Measurements from ENCODE around the gene PRADC1.

The PRADC1 gene

DNA sequence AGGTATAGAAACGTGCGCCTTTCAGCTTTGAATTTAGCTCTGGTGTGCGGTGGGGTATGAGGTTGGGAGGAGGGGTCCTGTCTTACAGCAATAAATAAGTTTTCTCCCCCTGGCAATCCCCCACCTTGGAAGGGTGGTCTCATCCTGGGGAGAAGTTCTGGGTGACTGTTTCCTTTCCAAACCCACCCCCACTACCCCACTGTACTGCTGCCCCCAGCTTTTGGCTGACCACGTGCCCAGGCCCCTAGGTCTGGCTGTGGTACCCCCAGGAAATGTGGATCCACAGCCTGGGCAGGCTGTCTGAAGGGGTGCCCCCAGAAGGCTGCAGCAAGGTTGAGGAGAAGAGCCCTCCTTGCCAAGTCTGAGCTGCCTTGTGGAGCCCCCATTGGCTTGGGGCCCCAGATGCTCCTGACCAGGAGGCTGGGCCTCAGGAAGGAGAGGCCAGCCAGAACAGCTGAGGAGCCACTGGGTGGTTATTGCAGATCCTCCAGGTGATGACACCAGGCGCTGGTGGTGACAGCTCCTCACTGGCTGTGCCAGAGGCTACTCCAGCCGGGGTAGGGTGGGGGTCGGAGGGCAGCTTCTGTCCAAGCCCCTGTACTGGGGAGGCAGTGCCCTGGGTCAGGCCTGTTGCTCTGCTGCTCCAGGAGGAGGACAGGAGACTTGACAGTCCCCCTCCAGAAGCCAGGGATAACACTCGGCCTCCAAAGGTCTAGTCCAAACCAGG lies 25.3 kb upstream of the PRADC1 start:
- no peak for DNase-seq

DNA sequence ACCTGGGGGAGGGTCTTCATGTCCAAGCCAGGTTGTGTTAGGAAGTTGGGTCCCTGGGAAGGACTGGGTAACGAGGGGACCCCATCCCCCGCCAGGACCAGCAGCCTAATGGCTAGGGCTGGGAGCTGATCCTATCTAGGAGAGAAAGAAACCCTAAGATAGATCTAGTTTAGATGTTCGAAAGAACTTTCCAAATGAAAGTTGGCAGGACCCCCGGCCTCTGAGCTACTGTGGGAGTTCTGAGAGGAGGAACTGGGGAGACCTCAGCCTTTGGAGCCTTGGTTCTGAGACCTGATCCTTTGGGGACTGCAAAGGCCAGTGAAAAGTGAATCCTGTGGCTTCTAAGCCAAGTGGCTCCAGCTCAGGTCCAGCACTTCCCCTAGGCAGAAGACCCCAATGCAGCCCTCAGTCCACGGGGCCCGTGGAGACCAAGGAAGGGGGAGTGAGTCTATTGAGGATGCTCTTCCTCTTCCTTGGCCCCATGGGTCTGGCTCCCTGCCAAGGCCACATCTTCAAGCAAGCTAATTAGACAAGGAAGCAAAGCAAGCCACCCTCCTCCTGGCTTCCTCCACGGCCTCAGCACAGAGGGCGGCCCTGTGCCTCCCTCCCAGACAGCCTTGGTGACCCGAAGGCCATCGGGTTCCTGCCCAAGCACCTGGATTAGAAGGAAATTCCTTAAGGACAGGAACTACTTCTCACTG lies 24.5 kb upstream of the PRADC1 start:
- DNase-seq = peak; percentile 39 to 49

DNA sequence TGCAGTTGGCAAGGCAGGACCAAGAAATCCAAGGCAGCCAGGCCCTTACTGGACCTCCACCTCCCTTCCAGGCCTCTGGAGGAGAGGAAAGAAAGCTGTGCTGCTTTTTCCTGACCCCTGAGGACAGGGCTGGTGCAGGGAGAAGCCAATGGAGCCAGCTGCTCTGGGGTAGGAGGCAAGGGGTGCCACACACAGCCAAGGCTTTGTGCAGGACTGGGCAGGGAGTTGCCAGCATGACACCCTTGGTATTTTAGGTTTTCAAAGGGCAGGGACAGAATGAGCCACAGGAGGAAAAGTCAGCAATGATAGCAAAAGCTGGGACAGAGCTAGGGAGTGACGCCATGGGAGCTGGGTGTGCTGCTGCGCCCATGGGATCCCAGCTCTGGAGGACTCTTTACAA lies 24.0 kb upstream of the PRADC1 start:
- DNase-seq = no peak

DNA sequence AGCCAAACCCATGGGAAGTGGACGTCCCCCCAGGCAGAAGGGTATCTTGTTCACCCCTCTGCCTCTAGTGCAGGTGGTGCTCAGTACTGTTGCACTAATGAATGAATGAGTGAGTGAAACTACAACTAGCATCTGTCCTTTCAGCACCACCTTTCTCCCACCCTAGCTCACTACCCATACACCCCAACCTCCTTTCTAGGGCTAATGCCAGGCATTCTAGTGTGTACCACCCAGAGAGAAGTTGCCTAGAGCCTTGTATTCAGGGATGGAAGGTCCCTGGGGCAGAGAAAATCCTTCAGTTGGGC lies 23.5 kb upstream of the PRADC1 start:
- DNase-seq = no peak

DNA sequence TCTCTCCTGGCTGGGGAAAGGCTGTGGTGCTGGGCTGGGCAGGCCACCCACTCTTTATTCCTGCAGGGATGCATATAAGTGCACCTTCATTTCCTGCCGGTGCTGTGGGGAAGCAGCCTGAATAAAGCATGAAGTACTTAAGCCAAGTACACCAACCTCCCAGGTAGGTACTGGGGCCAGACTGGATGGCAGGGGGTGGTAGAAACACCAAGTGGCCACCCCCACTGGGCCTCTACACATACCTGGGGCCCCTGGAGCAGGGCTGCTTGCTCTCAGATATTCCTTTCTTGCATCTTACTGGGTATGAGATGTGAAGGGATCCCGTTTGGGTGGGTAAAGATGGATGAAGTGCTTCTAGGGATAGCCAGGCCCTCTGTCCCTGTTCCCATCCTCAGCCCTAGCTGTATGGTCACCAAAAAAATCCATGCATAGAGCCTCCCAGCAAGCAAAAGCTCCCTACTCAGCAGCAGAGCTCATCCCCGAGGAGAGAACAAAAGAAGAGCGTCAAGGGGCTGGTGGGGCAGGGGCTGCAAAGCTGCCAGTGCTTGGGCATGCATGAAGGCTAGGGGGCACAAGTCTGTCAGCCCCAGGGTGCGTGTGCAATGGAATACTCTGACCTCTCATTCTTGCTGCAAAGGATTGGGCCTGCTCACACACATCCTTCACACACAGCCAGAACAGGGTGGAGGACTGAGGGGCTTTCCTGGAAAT lies 23.0 kb upstream of the PRADC1 start:
- DNase-seq = no peak

DNA sequence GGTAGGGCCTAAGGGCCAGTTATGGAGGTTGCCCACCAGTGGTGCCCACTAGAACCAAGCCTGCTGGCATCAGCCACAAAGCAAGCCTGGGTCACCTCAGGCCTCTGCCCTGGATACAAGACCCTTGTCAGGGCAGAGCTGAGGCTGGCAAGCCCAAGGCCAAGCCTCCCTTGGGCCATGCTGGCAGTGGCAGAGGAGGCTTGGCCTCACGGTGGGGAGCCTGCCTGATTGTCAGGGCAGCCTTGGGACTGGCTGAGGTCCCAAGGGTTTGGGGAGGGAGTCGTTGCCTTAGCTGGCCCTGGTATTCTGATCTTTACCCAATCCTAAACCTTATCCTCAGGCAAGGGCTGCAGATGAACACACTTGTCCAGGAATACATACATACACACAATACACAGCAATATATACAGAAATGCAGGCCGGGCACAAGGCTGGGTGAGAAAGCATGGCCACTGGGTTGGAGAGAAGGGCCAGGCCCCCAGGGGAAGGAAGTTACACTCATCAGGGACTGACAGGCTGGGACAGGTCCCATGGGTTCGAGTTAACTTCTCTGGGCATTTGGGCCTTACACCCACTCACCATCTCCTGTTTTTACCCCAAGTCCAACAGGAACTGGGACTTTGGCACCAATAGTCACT lies 22.1 kb upstream of the PRADC1 start:
- DNase-seq = no peak

DNA sequence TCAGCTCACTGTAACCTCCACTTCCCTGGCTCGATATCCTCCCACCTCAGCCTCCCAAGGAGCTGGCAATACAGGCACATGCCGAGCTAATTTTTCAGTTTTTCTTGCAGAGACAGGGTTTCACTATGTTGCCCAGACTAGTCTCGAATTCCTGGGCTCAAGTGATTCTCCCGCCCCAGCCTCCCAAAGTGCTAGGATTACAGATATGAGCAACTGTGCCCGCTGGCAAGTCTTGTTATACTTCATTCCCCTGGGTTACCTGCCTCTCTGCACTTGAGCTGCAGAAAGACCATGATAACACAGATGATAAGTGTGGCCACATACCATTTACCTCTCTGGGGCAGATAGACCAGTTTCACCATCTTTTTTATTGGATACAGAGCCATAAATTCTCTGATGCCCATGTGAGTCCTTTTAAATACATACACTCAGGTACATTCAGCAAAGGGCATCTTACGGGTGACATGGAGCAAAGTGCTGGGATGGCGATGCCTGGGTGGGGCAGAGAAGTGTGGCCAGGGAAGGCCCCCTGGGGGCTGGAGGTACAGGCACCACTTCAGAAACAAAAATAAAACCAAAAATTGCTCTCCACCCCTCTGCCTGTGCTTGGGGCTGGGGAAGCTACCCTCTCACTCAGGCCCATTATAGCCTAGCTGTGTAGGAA lies 21.4 kb upstream of the PRADC1 start:
- no peak for DNase-seq

DNA sequence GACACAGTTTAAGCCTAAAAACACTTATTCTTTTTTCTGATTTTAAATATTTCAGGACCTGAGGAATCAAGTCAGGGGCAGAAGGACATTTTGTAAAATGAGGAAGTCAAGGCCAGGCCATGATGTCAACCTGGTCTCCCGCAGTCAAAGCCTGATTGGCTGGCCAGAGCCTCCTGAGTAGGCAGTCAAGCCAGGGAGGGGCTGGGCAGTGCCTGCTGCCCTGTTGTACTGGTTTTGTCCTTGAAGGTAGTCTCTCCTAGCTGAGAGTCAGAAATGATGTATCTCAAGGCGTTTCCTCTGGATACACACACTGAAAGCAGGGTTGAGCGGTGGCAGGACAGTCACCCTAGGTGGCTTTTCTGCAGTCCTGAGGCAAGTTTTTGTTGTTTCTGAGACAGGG lies 20.9 kb upstream of the PRADC1 start:
- DNase-seq = peak; percentile 19 to 29

DNA sequence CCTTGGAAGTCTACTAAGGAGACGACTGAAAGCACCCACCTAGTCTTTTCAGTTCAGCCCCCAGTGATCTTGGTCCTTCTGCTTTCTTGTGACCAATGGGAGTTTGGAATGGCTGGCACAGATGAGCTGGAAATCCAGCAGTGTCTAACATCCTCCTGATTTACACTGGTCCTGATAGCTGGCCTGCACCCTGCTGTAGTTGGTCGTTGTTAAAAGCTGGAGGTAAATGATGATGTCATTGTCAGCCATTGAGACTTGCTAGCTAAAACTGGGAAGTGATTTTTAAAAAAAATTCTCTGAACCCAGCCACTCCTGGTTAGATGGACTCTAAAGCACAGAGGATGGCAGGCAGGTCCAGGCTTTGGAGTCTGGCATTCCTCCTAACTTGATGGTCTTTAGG lies 20.4 kb upstream of the PRADC1 start:
- no peak for DNase-seq

DNA sequence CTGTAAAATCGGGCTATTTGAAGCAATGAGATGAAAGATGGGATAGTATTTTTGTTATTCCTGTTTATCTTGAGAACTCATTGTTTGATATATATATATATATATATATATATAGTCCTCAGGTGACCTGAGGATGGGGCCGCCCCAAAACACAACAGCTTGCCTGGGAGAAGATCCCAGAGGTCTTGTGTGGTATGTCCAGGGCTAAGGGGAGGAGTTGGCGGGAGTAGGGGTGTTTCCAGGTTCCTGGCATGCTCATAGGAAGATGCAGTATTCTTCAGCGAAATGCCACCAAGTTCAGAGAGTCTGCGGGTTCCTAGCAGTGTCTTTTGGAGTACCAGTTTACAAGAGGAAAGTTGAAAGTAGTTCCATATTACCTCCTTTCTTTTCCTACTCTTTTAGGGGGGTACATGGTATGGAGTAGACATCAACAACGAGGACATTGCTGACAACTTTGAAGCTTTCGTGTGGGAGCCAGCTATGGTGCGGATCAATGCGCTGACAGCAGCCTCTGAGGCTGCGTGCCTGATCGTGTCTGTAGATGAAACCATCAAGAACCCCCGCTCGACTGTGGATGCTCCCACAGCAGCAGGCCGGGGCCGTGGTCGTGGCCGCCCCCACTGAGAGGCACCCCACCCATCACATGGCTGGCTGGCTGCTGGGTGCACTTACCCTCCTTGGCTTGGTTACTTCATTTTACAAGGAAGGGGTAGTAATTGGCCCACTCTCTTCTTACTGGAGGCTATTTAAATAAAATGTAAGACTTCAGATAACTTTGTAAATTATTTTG lies 19.4 kb upstream of the PRADC1 start:
- DNase-seq = no peak

DNA sequence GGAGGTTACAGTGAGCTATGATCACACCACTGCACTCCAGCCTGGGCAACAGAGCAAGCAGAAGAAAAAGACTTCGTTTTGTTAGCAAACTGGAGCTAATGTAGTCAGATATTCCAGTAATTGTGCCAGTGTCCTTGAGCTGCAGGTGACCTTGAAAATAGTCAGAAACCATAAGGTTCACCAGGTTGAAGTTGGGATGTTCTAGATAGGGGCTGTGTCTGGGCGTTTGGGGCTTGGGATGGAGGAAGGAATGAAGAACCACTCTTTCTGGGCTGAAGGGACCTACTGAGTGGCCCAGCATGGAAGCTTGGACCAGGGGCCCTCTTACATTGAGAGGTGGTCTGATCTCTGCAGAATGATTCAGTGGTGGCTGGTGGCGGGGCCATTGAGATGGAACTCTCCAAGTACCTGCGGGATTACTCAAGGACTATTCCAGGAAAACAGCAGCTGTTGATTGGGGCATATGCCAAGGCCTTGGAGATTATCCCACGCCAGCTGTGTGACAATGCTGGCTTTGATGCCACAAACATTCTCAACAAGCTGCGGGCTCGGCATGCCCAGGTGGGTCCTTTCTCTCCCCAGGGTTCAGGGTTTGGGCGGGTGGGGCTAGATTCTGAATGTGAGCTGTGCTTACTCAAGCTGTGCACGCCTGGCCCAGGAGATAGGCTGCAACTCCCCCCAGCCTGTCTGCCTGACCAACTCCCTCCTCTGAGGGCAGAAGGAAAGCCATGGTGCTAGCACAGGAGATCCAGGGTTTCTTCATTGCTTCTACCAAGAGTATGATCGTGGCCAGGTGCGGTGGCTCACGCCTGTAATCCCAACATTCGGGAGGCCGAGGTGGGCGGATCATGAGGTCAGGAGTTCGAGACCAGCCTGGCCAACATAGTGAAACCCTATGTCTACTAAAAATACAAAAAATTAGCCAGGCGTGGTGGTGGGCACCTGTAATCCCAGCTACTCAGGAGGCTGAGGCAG lies 18.1 kb upstream of the PRADC1 start:
- DNase-seq = no peak

DNA sequence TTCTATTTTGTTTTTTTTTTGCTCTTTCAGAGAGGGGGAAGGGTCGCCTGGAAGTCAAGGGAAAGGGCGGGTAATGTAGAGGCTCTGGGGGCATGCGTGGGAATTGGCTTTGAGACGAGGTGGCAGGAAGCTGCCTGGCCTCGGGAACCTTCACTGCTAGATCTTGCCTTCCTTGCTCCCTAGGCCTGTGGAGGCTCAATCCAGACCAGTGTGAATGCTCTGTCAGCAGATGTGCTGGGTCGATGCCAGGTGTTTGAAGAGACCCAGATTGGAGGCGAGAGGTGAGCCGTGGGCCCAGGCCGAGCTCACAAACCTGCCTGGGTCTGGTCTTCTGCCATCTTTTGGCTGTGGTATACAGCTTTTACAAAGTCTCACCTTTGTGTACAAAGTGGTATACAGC lies 16.6 kb upstream of the PRADC1 start:
- no peak for DNase-seq

DNA sequence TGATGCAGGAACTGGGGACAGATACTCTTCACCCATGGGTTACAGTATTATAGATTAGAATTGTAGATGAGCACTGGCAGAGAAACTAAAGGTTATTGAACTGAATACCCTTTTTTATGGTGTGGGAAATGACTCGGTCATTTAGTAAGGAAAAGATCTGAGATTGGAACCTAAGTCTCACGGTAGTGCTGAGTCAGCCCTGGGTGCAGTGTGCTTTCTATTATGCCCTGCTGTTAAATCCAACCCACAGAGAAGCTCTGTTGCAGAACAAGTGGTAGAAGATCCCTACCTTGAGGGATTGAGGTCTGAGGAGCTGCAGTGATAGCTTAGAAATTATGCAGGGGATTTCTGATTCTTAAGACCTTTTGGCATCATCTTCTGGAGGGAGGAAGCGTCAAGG lies 13.8 kb upstream of the PRADC1 start:
- no peak for DNase-seq

DNA sequence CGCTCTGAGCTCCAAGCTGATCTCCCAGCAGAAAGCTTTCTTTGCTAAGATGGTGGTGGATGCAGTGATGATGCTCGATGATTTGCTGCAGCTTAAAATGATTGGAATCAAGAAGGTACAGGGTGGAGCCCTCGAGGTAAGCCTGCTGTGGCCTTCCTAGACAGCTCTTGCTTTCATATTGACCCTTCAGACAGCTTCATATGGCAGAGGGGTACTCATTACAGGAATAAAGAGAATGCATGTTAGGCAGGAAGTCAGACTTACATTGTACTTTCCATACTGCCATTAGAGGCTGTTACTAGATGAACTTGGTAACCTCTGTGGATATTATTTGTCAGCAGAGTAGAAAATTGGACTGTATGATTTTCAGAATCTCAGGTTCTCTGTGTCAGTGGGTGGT lies 11.5 kb upstream of the PRADC1 start:
- DNase-seq = no peak

DNA sequence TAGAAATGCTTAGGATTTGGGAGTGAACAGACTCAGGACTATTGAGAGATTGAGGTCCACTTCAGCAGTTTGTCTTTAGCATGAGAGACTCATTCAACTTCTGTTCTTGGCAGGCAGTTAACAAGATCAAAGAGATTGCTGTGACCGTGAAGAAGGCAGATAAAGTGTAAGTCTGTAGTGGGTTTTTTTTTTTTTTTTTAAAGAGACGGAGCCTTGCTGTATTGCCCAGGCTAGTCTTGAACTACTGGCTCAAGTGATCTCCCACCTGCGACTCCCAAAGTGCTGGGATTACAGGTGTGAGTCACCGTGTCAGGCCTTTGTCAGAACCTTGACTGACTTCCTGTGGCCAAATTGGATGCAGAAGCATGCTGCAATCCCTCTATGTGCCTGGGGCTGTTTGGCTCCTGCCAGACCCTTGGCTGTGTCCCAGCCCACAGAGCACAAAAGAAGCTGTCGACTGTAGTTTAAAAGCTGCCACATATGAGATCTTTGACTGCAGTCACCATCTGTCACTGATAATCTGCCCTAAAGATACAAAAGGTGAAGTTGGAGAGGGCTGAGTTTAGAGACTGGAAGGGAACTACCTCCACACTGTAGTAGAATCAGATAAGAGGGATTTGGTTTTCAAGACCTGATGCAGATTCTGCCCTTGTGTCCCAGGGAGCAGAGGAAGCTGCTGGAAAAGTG lies 11.0 kb upstream of the PRADC1 start:
- DNase-seq = no peak

DNA sequence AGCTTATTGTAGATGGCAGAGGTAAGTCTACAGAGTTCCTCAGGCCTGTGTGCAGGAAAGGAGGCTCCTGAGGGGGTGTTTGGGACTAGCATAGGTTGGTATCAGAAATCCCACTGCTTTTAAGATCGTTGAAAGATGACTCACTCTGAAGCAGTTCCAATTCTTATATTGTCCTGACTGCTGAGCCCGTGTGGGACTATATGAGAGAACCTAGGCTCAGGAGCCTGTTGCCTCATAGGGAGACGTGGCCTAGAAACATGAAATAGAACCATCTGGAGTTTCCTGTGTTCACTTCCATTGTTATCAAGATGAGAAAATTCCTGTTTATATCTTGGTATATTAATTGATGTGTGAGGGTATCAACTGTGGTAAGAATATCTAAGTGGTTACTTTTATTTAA lies 6.7 kb upstream of the PRADC1 start:
- no peak for DNase-seq

DNA sequence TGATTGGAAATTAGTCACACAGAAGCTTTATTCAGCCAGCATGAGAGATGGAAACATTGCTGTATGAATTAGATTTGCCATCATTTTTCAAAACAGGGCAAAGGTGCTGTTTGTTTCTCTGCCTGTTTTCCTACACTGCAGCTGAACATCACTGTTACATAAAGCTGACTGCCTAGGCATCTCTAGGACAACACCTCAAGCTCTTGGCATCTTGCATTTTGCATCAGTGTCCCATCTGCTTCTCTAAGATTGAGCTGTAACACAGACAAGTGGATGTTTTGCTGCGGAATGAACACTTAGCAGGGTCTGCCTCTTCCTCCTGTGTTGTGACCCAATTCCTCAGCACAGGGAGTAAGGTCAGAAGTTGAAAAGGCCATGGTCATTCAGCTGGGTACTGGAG lies 5.9 kb upstream of the PRADC1 start:
- DNase-seq = no peak

DNA sequence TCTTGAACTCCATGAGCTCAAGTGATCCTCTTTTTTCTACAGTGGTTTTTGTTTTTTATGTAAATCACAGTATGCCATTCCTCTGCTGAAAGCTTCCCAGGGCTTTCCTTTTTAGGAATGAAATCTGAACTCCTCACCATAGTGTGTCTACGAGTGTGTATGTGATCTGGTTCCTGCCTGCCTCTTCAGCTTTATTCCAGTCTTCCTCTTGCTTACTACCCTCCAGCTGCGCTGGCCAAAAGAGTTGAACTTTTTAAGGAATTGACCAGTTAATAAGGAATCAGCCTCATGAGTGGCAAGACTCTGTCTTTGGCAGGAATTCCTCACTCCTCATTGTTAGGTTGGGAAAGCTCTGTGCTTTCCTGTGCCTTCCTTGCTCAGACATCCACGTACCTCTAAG lies 5.1 kb upstream of the PRADC1 start:
- DNase-seq = no peak

DNA sequence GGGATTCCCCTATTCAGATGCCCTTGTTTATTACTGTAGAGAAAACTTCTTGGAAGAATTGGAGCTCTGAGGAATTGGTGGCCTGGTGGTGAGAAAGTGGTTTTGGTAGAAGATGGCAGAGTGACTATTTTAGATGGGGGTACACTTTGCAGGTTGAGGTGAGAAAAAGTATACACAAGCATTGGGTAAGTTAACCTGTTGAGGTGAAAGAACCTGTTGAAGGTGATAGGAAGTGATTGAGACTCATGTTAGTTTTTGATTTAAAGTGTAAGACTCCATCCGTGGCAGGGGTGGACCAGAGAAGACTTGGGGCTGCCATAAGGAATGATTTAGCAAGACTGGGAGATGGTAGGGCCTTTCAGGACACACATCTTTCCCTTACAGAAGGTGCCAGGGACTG lies 4.1 kb upstream of the PRADC1 start:
- DNase-seq = no peak

DNA sequence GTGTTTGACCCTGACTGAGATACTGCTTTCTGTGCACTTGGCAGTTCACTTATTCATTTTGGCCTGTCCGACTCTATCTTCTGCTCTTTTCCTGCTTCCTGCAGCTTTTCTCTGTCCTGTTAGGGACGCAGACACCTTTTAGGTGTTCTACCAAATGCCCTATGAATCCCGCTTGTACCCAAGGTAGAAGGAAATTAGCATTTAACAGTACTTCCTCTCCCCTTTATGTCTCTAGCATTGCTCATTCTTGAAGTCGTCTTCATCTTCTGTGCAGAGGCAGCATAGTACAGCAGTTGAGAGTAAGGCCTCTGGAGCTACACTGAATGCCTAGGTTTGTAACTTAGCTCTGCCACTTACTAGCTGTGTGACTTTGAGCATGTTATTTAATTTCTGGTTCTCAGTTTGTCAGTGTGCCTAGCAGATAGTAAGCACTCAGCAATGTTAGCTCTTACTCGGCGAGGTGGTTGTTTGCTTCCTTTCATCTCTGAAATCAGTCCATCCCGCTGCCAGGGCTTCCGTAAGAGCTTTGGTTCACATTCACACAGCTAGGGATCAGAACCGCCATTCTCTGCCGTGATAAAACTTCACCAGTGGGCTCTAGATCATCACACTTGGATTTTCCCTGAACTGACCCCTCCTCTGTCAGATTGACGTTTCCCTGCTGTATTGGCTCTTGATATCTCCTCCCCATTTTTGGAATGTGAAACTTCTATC lies 2.4 kb upstream of the PRADC1 start:
- DNase-seq = peak in 1 of 2 experiments; percentile 22
